HEK293 (cell line): ENCODE measurements around the gene ZNF652.

Experiments
- CTCF ChIP-seq: fragments of 450-650 bp; formaldehyde crosslinking; IDR thresholded peaks from 2 replicates; pipeline ENCODE4 v1.5.1; 2016; ENCODE audit warnings: missing biosample characterization, missing genetic modification characterization
- MYNN ChIP-seq: fragments of 450-650 bp; formaldehyde crosslinking; IDR thresholded peaks from 2 replicates; pipeline ENCODE4 v1.5.1; 2016; ENCODE audit warnings: missing biosample characterization, missing genetic modification characterization, borderline replicate concordance
- PBX3 ChIP-seq: sonication (generic); formaldehyde crosslinking; IDR thresholded peaks from 2 replicates; pipeline ENCODE4 v1.8.1; 2022; ENCODE audit warnings: mild to moderate bottlenecking, moderate library complexity, missing genetic modification reagents
- REPIN1 ChIP-seq: fragments of 450-650 bp; formaldehyde crosslinking; IDR thresholded peaks from 2 replicates; pipeline ENCODE4 v1.5.1; 2017; ENCODE audit warnings: missing biosample characterization, missing genetic modification characterization, low read depth
- REST ChIP-seq: fragments of 450-650 bp; formaldehyde crosslinking; IDR thresholded peaks from 2 replicates; pipeline ENCODE4 v1.5.1; 2016; ENCODE audit warnings: missing biosample characterization, missing genetic modification characterization
- TRIM28 ChIP-seq: IDR thresholded peaks from 2 replicates; pipeline ENCODE4 v1.6.1; 2011; ENCODE audit warnings: low read length, control low read depth, borderline replicate concordance
- YY2 ChIP-seq: fragments of 450-650 bp; formaldehyde crosslinking; IDR thresholded peaks from 2 replicates; pipeline ENCODE4 v1.5.1; 2016; ENCODE audit warnings: missing biosample characterization, missing genetic modification characterization
- ZBTB26 ChIP-seq: fragments of 450-650 bp; formaldehyde crosslinking; optimal IDR thresholded peaks from 2 replicates; pipeline ENCODE3; 2016; ENCODE audit warnings: missing biosample characterization, mild to moderate bottlenecking, missing genetic modification characterization
- ZNF140 ChIP-seq: fragments of 450-650 bp; formaldehyde crosslinking; IDR thresholded peaks from 2 replicates; pipeline ENCODE4 v1.5.1; 2016; ENCODE audit warnings: missing biosample characterization, missing genetic modification characterization
- ZNF146 ChIP-seq: fragments of 450-650 bp; formaldehyde crosslinking; IDR thresholded peaks from 2 replicates; pipeline ENCODE4 v1.5.1; 2016; ENCODE audit warnings: missing biosample characterization, missing genetic modification characterization
- ZNF18 ChIP-seq: fragments of 450-650 bp; formaldehyde crosslinking; IDR thresholded peaks from 2 replicates; pipeline ENCODE4 v1.5.1; 2016; ENCODE audit warnings: missing biosample characterization, missing genetic modification characterization
- ZNF335 ChIP-seq: fragments of 450-650 bp; formaldehyde crosslinking; conservative IDR thresholded peaks from 2 replicates; pipeline ENCODE4 v1.5.1; 2016; ENCODE audit warnings: missing biosample characterization, missing genetic modification characterization
- ZNF398 ChIP-seq: fragments of 450-650 bp; formaldehyde crosslinking; IDR thresholded peaks from 2 replicates; pipeline ENCODE4 v1.5.1; 2017; ENCODE audit warnings: missing biosample characterization, missing genetic modification characterization
- ZNF677 ChIP-seq: fragments of 450-650 bp; IDR thresholded peaks from 2 replicates; pipeline ENCODE4 v1.5.0; 2018; ENCODE audit warnings: missing biosample characterization, mild to moderate bottlenecking, missing genetic modification characterization, moderate library complexity

GRCh38 chr17:49247944-49248343, 114.1 kb downstream of the ZNF652 start:
- no peak for TF ChIP-seq ZNF146 (tag by site-specific recombination)
- no peak for TF ChIP-seq CTCF (tag by site-specific recombination)
- no peak for TF ChIP-seq ZNF335 (tag by site-specific recombination)
- no peak for TF ChIP-seq ZNF140 (tag by site-specific recombination)
- no peak for TF ChIP-seq REPIN1
- no peak for TF ChIP-seq REST
- no peak for TF ChIP-seq MYNN (tag by site-specific recombination)
- no peak for TF ChIP-seq YY2 (tag by site-specific recombination)
- TF ChIP-seq TRIM28, result no peak
- no peak for TF ChIP-seq ZNF18 (tag by site-specific recombination)
- no peak for TF ChIP-seq PBX3 (CRISPR knock-in tag)
- TF ChIP-seq ZNF398 (tag by site-specific recombination), result no peak
- no peak for TF ChIP-seq ZBTB26 (tag by site-specific recombination)
- no peak for TF ChIP-seq ZNF677 (tag by site-specific recombination)
